Activated CD8-positive, alpha-beta memory T cell treated with anti-CD3 and anti-CD28 coated beads, Interleukin-2, amount 50 U/mL, for 4 hours (primary cell): Measurements from ENCODE around the gene FGF7.
"Not testable (repeated sequence)": the region's sequence is repeated elsewhere in the genome, so short reads cannot be mapped to it uniquely, and the experiment has no call there.

Experiments
- DNase-seq: peaks from one replicate; pipeline ENCODE4 v3.0.0-alpha.2; 2020

The FGF7 gene

DNA sequence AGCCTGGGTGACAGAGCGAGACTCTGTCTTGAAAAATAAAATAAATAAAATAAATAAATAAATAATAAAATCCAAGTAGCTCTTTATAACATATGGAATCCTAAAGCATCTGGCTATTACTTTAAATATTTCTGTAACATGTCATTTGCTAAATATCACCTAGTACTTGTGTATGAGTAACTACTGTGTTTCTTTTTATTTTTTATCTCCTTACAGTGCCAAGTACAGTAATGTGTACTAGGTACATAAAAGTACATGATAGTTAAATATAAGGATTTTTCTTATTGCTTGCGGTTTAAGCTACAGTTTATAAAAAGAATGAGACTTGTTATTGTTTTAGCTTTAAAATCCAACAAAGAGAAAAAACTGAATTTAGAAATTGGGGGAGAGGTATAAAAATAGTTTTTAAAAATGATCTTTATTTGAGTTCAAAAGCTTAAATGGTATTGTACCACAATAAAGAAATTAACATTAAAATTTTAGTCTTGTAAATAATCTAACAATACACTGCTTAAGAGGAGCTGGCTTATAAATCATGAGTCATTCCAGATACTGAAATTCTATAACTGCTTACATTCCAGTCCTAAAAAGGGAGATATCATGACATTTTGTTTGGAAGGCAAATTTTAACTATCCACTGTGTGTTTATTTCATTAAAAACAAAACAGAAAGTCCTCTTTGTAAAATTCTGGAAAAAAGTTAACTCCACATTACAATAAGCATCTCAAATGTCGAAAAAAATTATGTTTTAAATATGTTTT lies 73.1 kb downstream of the FGF7 start:
- no peak for DNase-seq

GRCh38 chr15:49501586-49501985 lies 78.5 kb downstream of the FGF7 start:
- DNase-seq, result no peak

DNA sequence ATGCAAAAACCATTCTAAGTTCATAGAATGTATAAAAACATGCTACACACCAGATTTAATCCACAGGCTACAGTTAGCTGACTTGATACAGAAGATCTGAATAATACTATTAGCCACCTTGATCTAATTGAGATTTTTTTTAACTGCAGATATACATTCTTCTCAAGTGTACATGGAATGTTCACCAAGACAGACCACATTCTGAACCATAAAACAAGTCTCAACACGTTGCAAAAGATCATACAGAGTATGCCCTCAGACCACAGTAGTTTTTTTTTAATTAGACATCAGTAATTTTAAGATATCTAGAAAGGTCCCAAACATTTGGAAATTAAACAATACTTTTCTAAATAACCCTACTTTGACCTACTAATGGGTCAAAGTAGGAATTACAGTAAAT lies 83.3 kb downstream of the FGF7 start:
- no peak for DNase-seq

DNA sequence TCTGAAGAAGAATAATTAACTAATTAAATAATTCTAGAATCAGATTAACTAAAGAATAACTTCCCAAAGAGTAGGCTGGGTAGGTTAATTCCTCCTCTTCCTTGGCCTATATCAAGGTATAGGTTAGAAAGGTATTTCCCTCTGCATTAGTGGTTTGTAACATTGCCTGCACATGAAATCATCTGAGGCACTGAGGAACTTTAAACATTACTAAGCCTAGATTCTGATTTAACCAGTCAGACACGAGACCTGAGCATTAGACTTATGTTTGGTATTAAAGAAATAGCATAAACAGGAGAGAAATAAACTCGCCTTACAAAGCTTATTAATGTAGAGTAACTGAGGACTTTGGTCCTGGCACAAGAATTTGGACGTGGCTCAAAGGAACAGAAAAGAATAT lies 84.2 kb downstream of the FGF7 start:
- DNase-seq, result no peak

- not testable (repeated sequence) for DNase-seq
Observed at GRCh38 chr15:49512739-49513138, 89.7 kb downstream of the FGF7 start.

GRCh38 chr15:49521802-49522201 lies 98.8 kb downstream of the FGF7 start:
- no peak for DNase-seq

GRCh38 chr15:49528289-49528688 lies 105.2 kb downstream of the FGF7 start:
- DNase-seq, result no peak

GRCh38 chr15:49530092-49530491 lies 107.0 kb downstream of the FGF7 start:
- no peak for DNase-seq
